Esophagus muscularis mucosa (tissue), 4 donors: ENCODE results near the gene PRR5L. TPM values are rescaled to one million over a fixed set of nuclear protein-coding genes. Genes with fewer than 3 reads are reported as not detected.

Experiments used
- DNase-seq: peaks from one replicate; pipeline ENCODE4 v3.0.0-alpha.2; 2017; ENCODE audit errors: extremely low spot score
- H3K27ac ChIP-seq, 4 donors: fragments of 200-600 bp; sonication (generic); replicated peaks in 1 of 4; 1 replicate in 3 of 4; 2 replicates in 1 of 4; pipeline ENCODE4 v1.5.1; 2016 to 2019; ENCODE audit warnings: mild to moderate bottlenecking in 1 of 4
- H3K27me3 ChIP-seq, 4 donors: fragments of 200-600 bp; sonication (generic); one replicate each; pipeline versions ENCODE4 v1.5.1 to v1.6.0; 2016 to 2019
- H3K36me3 ChIP-seq, 4 donors: fragments of 200-600 bp; sonication (generic); one replicate each; pipeline ENCODE4 v1.5.1; 2016 to 2019
- H3K4me1 ChIP-seq, 4 donors: fragments of 200-600 bp; sonication (generic); one replicate each; pipeline ENCODE4 v1.5.1; 2016 to 2019
- H3K4me3 ChIP-seq, 4 donors: fragments of 200-600 bp; sonication (generic); 1 replicate in 2 of 4; 2 replicates in 2 of 4; pipeline ENCODE4 v1.5.1; 2016 to 2019; ENCODE audit warnings: mild to moderate bottlenecking in 4 of 4, moderate library complexity in 1 of 4
- H3K9me3 ChIP-seq, 4 donors: fragments of 200-600 bp; sonication (generic); 1 replicate in 3 of 4; 2 replicates in 1 of 4; pipeline ENCODE4 v1.5.1; 2016 to 2019
- EP300 ChIP-seq: sonication (generic); formaldehyde crosslinking; IDR thresholded peaks from one replicate; pipeline ENCODE4 v1.6.1; 2017; ENCODE audit warnings: antibody characterized with exemption
- POLR2A ChIP-seq: fragments of 450-650 bp; IDR thresholded peaks from one replicate; pipeline ENCODE4 v1.6.1; 2017; ENCODE audit warnings: antibody characterized with exemption, moderate library complexity, mild to moderate bottlenecking, low read depth
- POLR2AphosphoS5 ChIP-seq, 2 donors: sonication (generic); formaldehyde crosslinking; IDR thresholded peaks; one replicate each; pipeline ENCODE4 v1.6.1; 2017; ENCODE audit warnings: antibody characterized with exemption in 2 of 2
- WGBS: methylation state at CpG from one replicate; pipeline ENCODE4 v1.1.5; 2018; 5-methylcytosine and 5-hydroxymethylcytosine counted together
- intact Hi-C: fragments of 100-400 bp; cut with DNase I; formaldehyde crosslinking; loops from one replicate; pipeline ENCODE4 v1.15.1; 2023
- total RNA-seq, 4 donors: library from RNA; depleted of rRNA; stranded (reverse); fragments of >200 nt; gene quantifications; one replicate each; pipeline versions ENCODE4 v1.1.0 to v1.2.1, GENCODE V29; 2016
- TF ChIP-seq, protein P1 (sequence below), 3 experiments: fragments of 200-600 bp in 2 of 3; fragments of 450-650 bp in 1 of 3; sonication (generic) in 2 of 3; IDR thresholded peaks; one replicate each; pipeline ENCODE4 v1.5.1; 2017 to 2019; ENCODE audit warnings: antibody characterized with exemption in 3 of 3, mild to moderate bottlenecking in 2 of 3, moderate library complexity in 1 of 3

PRR5L gene
- total RNA-seq, 4 donors from 2014 or later: 1.7 to 9.6 (median 3.1) TPM

DNA sequence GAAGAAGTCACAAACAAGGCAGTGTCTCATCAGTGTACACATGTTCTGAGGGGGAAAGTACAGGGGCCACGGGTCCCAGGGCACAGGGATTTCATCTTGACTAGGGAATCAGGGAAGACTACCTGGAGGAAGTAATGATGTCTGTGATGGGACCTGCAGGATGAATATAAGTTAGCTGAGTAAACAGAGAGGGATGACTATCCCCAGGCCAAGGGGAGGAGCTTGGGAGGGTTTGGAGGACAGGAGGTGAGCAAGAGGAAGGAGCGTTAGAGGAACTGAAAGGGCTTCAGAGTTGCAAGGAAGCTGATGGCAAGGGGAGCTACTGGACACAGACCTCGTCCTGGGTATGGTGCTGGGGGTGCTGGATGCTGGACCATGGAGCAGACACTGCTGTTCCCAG is 157.6 kb downstream of the PRR5L start:
- no peak for TF ChIP-seq POLR2A
- TF ChIP-seq, protein P1, sequence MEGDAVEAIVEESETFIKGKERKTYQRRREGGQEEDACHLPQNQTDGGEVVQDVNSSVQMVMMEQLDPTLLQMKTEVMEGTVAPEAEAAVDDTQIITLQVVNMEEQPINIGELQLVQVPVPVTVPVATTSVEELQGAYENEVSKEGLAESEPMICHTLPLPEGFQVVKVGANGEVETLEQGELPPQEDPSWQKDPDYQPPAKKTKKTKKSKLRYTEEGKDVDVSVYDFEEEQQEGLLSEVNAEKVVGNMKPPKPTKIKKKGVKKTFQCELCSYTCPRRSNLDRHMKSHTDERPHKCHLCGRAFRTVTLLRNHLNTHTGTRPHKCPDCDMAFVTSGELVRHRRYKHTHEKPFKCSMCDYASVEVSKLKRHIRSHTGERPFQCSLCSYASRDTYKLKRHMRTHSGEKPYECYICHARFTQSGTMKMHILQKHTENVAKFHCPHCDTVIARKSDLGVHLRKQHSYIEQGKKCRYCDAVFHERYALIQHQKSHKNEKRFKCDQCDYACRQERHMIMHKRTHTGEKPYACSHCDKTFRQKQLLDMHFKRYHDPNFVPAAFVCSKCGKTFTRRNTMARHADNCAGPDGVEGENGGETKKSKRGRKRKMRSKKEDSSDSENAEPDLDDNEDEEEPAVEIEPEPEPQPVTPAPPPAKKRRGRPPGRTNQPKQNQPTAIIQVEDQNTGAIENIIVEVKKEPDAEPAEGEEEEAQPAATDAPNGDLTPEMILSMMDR (IDR thresholded peaks at IDR 0.05): no peak
- no peak for TF ChIP-seq EP300
- no peak for TF ChIP-seq POLR2AphosphoS5 (IDR thresholded peaks at IDR 0.05)
- Histone ChIP-seq H3K27ac (no peak overlapping the region), H3K27me3 (peaks cover 0 to 4% (median 0%) of the 10 kb centered on the region in 4 donors), H3K4me3 (no peak overlapping the region), H3K9me3 (no peaks in the 10 kb centered on the region), H3K4me1 (peaks cover 26 to 47% (median 35%) of the 10 kb centered on the region in 4 donors), H3K36me3 (peaks cover 0 to 11% (median 0%) of the 10 kb centered on the region in 4 donors)
- DNase-seq: no peak
- 67% methylated on average over 3 of the region's 3 CpGs for WGBS
- intact Hi-C loops: no loop called here

DNA sequence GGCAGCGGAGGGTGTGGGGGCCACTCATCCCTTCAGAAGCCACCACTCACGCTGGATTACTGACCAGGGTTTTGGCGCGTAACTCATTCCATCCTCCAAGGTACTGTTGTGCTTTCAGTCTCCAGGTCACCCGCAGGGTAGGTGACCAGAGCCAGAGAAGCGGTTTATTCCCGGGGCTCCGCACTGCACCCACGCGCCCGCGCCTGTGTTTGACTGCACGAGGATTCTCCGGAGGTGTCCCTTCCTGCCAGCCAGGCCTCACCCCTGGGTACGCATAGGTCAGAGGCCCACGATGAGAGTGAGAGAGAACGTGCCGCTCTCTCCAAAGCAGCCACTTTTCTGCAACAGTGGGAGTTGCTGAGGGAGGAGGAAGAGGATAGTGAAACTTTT is 158.5 kb downstream of the PRR5L start:
- intact Hi-C loops: no loop called here
- 95% methylated on average over 13 of the region's 18 CpGs for WGBS
- H3K4me3 ChIP-seq: no peak overlapping the region
- no peak for TF ChIP-seq POLR2A
- TF ChIP-seq EP300: no peak
- H3K9me3 ChIP-seq: no peaks in the 10 kb centered on the region
- H3K27ac ChIP-seq: peak overlapping the region in 3 of 4 donors; percentile 55 to 63 (median 62)
- DNase-seq: no peak
- peaks cover 0 to 11% (median 0%) of the 10 kb centered on the region in 4 donors for H3K36me3 ChIP-seq
- H3K27me3 ChIP-seq: peaks cover 0 to 4% (median 0%) of the 10 kb centered on the region in 4 donors
- H3K4me1 ChIP-seq: peaks cover 26 to 47% (median 34%) of the 10 kb centered on the region in 4 donors

DNA sequence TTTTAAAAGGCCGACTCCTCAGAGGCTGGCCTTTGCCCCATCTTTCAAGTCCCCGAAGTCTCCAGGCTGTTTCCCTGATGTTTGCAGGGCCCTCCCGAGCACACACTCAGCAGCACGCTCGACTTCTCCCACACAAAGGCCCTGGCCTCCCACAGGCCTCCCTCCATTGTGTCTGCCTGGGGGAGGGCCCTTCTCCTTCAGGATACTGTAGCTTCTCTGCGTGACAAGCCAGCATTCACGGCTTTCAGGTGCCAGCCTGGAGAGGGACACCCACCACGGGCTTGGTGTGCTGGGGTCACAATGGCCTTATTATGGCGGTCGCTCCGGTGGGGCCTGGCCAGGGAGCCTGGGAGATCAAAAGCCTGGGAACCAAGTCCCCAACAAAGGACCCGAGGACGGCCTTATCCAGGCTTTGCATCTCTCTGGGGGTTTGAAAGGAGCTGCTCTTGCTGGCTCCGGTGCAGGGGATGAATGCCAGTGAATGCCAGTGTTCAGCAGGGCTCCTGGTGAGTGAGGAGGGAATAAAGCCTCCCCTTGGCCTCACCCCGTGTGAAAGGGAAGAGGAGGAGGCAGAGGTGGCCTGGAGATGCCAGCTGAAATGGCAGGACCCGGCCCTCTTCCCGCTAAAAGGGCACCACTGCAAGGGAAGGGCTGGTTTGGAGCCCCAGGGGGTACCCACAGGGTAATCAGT is 159.0 kb downstream of the PRR5L start:
- H3K4me3 ChIP-seq: no peak overlapping the region
- 88% methylated on average over 10 of the region's 17 CpGs for WGBS
- peak overlapping the region; percentile 28 to 63 (median 58) for H3K27ac ChIP-seq
- peaks cover 20 to 41% (median 30%) of the 10 kb centered on the region in 4 donors for H3K4me1 ChIP-seq
- TF ChIP-seq, protein P1 (IDR thresholded peaks at IDR 0.05): no peak
- TF ChIP-seq EP300 (no peak), POLR2A (no peak), POLR2AphosphoS5 (IDR thresholded peaks at IDR 0.05) (no peak)
- no peaks in the 10 kb centered on the region for H3K9me3 ChIP-seq
- peaks cover 0 to 11% (median 0%) of the 10 kb centered on the region in 4 donors for H3K36me3 ChIP-seq
- H3K27me3 ChIP-seq: peaks cover 0 to 4% (median 0%) of the 10 kb centered on the region in 4 donors
- intact Hi-C loops: no loop called here
- DNase-seq: no peak

DNA sequence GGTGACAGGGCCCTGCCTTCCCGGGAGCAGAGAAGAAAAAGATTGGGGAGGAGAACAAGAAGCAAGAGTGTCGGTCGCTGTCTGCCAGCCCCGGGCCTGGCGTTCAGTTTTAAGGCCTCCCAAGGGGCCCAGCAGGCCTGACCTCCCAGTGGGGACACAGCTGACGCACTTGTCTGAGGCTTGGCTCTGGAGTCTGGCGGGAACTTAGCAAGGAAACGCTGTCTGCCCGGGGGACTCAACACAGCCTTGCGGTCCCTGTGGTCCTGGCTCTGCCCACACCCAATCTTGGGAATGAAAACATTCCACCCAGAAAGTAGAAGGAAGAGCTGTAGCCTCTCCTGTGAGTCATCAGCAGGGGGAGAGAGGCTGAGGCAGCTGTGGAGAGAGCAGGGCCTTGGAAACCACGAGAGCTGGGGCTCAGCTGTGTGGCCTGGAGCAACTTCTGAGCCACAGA is 159.6 kb downstream of the PRR5L start:
- TF ChIP-seq POLR2AphosphoS5 (IDR thresholded peaks at IDR 0.05) (peak; percentile 19 to 38), EP300 (no peak), POLR2A (no peak)
- TF ChIP-seq, protein P1 (IDR thresholded peaks at IDR 0.05): no peak
- Histone ChIP-seq H3K9me3 (no peaks in the 10 kb centered on the region), H3K4me1 (peaks cover 14 to 35% (median 24%) of the 10 kb centered on the region in 4 donors), H3K27ac (peak overlapping the region; percentile 35 to 65 (median 60)), H3K4me3 (no peak overlapping the region), H3K27me3 (peaks cover 0 to 4% (median 0%) of the 10 kb centered on the region in 4 donors), H3K36me3 (peaks cover 0 to 11% (median 0%) of the 10 kb centered on the region in 4 donors)
- intact Hi-C loops: no loop called here
- WGBS: 56% methylated on average over 8 of the region's 11 CpGs
- DNase-seq: no peak

GRCh38 chr11:36456156-36456555 is 160.1 kb downstream of the PRR5L start:
- DNase-seq: no peak
- H3K9me3 ChIP-seq: no peaks in the 10 kb centered on the region
- 74% methylated on average over 2 of the region's 6 CpGs for WGBS
- H3K27ac ChIP-seq: peak overlapping the region; percentile 35 to 65 (median 58)
- intact Hi-C loops: no loop called here
- TF ChIP-seq POLR2A: no peak
- no peak for TF ChIP-seq EP300
- no peak for TF ChIP-seq POLR2AphosphoS5 (IDR thresholded peaks at IDR 0.05)
- TF ChIP-seq, protein P1 (IDR thresholded peaks at IDR 0.05): no peak
- peaks cover 0 to 9% (median 0%) of the 10 kb centered on the region in 4 donors for H3K36me3 ChIP-seq
- H3K4me3 ChIP-seq: no peak overlapping the region
- peaks cover 0 to 4% (median 0%) of the 10 kb centered on the region in 4 donors for H3K27me3 ChIP-seq
- peaks cover 10 to 31% (median 23%) of the 10 kb centered on the region in 4 donors for H3K4me1 ChIP-seq
